ENCODE data around the gene BUD23.
"Not testable (repeated sequence)": the region's sequence is repeated elsewhere in the genome, so short reads cannot be mapped to it uniquely, and the experiment has no call there.

BUD23 gene, protein sequence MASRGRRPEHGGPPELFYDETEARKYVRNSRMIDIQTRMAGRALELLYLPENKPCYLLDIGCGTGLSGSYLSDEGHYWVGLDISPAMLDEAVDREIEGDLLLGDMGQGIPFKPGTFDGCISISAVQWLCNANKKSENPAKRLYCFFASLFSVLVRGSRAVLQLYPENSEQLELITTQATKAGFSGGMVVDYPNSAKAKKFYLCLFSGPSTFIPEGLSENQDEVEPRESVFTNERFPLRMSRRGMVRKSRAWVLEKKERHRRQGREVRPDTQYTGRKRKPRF

DNA sequence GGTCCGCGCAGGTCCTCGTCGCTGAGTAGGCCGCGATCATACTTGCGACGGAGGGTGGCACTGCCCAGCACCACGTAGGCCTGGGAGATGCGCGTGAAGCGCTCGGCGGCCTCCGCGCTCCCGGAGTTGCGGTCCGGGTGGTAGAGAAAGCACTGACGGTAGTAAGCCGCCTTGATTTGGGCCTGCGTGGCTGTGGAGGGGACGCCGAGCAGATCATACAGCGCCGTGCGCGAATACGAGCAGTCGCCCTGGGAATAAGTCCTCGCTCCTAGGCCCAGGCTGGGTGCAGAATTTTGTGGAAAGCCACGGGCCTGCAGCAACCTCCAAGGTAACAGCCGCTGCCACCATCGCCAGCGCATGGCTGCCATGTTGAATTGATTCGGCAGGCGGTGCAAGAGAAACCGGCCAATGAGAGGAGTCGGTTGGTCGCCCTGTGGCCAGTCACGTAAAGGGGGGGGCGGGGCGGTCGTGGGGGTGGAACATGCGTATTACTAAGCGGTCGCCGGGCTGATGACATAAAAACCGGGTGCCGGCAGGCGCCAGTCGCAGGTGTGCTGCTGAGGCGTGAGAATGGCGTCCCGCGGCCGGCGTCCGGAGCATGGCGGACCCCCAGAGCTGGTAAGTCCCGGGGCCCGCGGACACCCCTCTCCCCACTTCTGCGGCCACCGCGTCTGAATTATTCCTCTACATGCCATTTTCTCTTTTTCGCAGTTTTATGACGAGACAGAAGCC, at the start of gene BUD23, which contains the start of gene DNAJC30:
Gene BUD23, plus strand, starts transcription at position 542 of the 732 bp plus-strand sequence. Its CDS starts 29 bp downstream, at position 571.
Gene DNAJC30, minus strand, starts transcription at position 398 of the 732 bp plus-strand sequence. Its CDS starts 30 bp downstream, at position 368.
- peak; percentile 60 for FAIRE-seq

DNA sequence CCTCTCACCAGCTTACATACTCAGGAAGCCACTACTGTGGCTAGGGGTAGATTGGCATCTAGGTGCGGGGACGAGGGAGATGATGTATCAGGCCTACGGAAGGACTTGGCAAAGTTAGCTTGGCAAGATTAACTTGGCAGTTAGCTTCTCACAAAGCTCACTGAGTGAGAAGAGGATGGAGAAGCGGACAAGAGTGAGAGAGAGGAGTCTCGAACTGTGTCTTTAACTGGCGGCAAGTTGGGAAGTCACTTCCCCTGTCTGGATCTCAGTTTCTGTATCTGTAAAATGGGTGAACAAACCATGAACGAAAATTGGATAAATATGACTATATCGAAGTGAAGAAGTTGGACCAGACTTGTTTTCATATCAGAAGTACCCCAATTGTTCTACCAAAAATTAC, 49.6 kb upstream of the BUD23 start:
- no peak for FAIRE-seq

DNA sequence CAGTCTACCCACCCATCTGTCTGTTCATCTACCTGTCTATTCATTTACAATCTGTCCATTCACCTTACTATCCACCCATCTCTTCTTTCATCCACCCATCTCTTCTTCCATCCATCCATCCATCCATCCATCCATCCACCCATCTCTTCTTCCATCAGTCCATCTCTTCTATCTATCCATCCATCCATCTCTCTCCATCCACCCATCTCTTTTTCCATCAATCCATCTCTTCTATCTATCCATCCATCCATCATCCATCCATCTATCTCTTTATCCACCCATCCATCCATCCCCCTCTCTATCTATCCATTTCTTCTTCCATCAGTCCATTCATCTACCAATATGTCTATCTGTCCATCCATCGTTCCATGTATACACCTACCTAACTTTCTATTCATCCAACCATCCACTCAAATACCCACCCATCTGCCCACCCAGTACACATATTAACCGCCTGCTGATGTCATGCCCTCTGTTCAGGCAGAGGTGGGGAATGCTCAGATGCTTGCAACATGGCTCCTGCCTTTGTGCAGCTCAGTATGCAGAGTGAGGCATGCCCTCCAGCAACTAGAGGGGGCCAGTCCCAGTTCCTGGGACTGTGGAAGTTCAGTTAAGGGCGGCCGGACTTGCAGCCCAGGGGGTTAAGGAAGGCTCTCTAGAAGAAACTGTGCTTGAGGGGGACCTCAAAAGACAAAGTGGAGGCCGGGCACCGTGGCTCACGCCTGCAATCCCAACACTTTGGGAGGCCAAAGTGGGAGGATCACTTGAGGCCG, 47.8 kb upstream of the BUD23 start:
- FAIRE-seq = no peak

DNA sequence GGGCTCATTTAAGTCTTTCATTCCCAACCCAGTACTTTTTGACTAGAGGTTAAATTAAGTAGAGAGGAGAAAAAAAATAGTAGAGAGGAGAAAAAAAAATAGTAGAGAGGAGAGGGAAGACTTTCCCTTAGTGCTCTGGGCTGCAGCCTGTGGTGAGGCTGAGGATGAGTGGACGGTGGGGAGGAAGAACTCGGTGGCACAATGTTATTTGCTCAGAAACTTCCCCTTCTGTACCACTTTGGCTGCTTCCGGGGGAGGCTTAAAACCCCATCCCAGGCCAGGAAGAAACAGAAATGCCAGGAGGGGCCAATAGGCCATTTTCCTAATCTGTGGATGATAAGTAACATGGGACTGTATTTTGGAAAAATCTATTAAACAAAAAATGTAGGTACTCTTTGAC, 44.5 kb upstream of the BUD23 start:
- FAIRE-seq = no peak

DNA sequence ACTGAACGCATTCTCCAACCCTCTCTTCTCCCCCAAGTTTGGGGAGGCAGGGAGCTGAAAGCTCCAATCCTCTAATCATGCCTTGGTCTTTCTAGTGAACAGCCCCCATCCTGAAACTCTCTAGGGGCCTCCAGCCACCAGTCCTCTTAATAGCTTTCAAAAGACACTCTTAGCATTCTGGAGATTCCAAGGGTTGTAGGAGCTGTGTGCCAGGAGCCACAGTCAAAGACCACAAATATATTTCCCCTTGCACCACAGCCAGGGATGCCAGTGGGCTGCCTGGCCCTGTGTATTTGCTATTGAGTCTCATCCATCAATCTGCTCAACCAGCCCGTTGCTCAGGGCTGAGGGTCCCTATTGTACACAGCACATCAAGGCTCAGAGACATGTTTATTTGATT, 40.6 kb upstream of the BUD23 start:
- FAIRE-seq = no peak

DNA sequence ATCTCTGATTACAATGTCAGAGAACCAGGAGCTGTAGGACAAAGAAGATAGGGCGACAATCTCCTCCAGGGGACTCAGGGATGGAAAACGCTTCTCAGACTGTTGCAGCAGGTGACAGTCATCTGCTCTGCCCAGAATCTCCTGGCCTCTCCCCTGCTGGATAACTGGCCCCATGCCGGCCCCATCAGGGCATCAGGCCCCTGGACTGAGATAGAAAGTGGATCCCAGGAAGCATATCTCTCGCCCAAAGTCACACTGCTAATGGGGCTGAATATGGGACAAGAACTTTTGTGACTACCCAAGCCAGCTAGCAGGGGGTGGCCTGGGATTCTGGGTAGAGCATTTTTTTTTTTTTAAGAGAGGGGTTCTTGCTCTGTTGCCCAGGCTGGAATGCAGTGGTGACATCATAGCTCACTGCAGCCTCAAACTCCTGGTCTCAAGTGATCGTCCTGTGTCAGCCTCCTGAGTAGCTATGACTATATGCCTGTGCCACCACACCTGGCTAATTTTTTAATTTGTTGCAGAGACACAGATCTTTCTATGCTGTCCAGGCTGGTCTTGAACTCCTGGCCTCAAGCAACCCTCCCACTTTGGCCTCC, 38.6 kb upstream of the BUD23 start:
- no peak for FAIRE-seq

DNA sequence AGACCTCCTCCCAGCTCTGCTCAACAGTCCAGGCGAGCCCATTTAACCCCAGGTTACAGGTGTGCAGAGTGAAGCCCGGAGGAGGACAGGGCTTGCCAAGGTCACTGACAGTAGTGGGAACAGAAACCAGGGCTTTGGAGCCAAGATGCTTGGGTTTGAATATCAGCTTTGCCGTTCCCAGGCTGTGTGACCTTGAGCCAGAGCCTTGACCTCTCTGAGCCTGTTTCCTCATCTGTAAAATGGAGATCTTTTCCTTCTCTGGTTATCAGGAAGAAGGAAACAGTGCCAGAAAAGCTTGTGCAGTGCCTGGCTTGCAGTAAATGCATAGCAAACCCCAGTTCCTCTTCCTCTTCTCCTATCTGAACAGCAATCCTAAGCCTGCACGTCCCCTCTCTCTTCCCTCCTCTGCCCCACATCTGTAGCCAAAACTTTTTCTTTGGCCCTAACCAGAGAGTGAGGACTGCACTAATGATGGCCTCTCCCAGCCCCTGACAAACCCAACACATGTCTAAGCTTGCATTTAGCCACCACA, 37.7 kb upstream of the BUD23 start:
- FAIRE-seq = no peak

DNA sequence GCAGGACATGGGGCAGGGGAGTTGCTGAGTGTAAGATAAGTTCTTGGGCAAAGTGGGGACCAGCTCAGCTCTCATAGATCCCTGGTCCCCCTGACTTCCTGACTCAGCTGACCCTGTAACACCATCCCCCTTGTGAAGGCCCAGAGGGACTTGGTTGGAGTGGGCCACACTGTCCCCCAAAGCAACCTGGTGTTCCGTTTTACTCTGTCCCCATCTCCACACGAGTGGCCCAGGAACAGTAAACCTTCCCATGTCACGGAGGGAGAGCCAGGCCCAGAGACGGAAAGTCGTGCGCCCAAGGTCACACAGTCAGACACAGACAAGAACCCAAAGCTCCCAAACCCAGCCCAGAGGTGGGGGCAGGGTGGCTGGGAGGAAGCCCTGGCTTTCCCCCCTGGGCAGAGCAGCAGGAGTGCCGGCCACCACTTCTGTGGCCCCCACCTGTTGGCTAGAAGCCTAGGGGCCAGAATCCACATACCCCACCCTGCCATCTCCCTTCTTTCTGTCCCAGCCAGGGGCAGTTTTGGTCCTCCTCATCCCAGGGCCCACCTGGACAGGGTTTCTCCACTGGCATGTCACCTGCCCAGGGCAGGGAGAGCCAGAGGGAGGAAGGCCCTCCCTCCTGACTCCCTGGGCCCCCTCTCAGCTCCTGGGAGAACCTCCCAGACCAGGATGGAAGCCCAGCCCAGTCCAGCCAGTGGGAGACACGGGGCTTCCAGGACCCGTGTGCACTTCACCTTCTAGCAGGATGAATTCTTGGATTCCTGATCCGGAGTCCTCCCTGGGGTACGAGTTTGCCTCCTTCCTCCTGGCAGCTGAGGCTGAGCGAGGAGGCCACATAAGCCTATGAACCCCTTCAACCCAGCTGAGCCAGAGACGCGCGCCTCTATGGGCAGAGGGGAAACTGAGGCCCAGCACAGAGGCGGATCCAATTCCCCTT, 36.3 kb upstream of the BUD23 start:
- FAIRE-seq = no peak

DNA sequence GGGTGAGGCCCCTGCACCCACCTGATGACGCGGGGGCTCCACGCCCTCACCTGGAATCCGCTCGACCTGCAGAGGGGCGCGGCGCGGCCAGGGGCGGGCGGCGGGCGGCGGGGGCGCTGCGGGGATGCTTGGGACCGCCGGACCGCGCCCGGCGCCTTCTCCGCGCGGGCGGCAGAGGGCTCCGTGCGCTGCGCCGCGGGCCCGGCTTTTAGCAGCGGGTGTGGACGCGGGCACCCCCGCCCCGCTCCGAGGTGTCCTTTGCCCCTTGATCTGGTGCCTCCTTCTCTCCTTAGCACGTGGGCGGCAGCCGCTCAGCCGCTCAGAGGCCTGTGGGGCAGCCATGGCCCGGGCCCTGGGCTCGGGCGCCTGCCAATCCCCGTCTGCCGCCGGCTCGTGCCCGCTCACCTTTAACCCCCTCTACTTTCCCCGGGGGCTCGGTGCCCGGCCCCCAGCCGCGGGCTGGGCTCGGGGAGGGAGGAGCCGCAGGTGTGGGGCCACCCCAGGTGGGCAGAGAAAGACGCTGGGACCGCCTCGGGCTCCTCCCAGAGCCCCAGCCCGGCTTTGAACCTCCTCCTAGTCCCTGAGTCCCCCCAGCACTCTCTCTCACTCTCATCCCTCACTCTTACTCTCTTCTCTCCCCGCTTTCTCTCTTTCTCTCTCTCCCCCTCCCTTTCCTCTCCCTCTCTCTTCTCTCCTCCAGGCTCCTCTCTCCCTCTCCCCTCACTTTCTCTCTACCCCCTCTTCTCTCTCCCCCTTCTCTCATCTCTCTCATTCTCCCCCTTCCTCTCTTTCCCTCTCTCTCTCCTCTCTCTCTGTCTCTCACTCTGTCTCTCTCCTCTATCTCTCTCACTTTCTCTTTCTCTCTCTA, 35.4 kb upstream of the BUD23 start:
- FAIRE-seq = no peak

DNA sequence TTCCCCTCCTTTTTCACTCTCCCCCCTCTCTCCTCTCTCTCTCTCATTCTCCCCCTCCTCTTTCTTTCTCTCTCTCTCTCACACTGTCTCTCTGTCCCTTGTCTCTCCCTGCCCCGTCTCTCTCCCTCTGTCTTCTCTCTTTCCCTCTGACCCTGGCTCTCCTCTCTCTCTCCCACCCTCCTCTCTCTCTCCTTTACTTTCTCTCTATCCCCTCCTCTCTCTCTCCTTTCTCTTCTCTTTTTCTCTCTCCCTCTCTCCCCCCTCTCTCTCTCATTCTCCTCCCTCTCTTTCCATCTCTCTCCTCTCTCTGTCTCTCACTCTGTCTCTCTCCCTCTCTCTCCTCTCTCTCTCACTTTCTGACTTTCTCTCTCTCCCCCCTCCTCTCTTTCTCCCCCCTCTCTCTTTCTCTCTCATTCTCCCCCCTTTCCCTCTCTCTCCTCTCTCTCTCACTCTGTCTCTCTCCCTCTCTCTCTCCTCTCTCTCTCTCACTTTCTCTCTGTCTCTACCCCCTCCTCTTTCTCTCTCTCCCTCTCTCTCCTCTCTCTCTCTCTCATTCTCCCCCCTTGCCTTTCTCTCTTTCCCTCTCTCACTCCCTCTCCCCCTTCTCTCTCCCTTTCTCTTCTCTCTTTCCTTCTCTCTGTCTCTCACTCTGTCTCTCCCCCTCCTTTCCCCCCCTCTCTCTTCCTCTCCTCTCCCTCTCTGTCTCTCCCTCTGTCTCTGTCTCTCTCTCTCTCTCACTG, 34.6 kb upstream of the BUD23 start:
- FAIRE-seq = no peak

DNA sequence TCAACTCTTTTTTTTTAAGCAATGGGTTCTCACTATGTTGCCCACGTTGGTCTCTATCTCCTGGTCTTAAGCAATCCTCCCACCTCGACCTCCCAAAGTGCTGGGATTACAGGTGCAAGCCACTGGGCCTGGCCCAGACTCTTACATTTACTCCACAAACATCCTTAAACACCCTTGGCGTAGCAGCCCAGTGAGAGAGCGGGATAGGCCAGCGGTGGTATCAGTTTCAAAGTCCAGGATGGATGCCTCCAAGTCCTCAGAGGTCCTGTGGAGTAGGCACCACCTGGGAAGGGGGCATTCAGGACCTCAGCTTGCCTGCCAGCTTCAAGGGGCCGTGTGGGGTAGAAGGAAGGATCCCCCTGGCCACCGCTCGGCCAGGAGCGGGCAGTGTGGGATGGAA, 33.8 kb upstream of the BUD23 start:
- no peak for FAIRE-seq

DNA sequence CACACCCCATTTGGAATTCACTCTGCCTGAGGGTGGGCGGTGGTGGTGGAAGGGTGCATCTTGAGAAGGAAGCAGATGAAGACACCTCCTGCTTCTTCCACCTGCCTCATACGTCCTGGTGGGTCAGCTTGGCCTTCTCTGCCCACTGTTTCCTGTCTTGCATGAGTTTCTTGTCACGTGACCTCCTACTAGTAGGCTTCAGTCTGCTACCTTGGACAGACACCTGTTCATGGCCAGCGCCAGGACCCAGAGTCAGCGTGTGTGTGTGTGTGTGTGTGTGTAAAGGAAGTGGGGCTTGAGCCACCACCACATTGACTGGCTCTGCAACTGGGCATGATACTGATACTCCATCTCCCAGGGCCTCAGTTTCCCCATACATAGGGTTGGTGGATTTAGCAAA, 32.9 kb upstream of the BUD23 start:
- FAIRE-seq = no peak

DNA sequence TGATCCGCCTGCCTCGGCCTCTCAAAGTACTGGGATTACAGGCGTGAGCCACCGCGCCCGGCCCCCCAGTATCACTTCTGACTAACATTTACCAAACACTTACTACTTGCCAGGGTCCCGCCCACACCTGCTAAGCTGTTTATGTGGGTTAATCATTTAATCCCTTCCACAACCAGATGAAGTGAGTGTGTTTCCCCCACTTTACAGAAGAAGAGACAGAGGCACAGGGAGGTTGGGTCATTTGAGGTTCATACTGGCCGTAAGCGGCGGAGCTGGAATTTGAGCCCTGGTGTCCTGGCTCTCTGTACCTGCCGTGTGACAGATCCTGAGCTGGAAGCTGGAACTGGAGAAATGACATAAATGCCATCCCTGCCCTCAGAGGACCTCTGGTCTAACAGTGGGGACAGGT, 30.9 kb upstream of the BUD23 start:
- no peak for FAIRE-seq

DNA sequence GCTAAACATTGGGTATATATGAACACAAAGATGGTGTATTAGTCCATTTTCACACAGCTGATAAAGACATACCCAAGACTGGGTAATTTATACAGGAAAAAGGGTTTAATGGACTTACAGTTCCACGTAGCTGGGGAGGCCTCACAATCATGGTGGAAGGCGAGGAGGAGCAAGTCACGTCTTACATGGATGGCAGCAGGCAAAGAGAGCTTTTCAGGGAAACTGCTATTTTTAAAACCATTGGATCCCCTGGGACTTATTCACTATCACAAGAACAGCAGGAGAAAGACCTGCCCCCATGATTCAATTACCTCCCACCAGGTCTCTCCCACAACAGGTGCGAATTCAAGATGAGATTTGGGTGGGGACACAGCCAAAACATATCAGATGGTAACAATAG, 28.1 kb upstream of the BUD23 start:
- not testable (repeated sequence) for FAIRE-seq

DNA sequence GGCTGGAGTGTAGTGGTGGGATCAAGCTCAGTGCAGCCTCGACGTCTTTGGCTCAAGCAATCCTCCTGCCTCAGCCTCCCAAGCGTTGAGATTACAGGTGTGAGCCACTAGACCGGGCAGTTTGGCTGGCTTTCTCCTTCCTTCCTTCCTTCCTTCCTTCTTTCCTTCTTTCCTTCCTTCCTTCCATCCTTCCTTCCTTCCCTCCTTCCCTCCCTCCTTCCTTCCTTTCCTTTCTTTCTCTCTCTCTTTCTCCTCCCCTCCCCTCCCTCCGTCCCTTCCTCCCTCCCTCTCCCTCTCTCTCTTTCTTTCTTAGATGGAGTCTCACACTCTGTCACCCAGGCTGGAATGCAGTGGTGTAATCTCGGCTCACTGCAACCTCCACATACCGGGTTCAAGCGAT, 23.4 kb upstream of the BUD23 start:
- no peak for FAIRE-seq

DNA sequence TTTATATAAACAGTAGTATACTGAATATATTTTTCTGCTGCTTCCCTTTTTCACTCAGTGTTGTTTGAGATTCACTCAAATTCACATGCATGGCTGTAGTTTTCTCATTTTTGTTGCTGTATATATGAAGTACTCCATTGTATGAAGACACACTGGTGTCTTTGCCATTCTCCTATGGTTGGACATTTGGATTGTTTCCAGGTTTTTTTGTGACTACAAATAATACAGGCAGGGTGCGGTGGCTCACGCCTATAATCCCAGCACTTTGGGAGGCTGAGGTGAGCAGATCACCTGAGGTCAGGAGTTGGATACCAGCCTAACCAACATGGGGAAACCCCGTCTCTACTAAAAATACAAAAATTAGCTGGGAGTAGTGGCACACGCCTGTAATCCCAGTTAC, 22.8 kb upstream of the BUD23 start:
- FAIRE-seq = not testable (repeated sequence)

DNA sequence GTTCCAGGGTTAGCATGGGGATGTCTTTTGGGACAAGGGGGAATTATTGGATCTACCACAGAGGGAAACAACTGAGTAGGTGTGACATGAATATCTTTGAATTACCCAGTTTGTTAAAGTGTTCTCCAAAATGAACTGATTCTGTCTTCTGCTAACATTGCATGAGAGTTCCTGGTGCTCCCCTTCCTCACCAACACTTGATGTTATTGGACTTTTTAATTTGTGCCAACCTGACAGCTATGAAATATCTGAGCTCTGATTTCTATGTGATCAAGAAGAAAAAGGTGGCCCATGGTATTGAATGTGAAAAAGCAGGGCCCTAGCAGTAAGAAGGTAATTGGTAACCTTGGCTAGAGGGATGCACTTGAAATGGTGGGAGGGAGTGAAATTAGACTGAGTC, 20.4 kb upstream of the BUD23 start:
- no peak for FAIRE-seq

DNA sequence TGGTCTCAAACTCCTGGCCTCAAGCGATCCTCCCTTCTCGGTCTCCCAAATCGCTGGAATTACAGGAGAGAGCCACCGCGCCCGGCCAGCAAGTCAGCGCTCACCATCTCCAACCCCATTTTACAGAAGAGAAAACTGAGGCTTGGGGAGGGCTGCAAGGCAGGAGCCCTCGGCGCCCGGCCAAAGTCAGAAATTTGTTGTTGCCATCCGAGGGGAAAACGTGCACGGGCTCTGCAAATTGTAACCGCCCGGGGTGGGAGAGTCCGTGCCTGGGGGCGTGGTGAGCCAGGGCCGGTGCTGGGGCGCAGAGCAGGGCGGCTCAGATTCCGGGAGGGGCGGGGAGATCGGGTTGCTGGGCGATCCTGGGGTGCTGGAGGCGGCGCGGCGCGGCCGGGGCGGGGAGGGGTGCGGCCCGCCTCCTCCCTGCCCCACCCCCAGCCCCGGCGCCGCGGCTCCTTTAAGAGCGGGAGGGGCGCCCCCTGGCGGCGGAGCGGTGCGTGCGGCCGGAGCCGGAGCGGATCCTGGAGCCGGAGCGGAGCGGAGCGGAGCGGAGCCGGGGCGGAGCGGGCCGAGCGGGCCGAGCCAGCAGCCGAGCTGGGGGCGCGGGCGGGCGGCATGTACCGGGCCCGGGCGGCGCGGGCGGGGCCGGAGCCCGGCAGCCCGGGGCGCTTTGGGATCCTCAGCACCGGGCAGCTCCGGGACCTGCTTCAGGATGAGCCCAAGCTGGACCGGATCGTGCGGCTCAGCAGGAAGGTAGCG, 15.9 kb upstream of the BUD23 start, which contains the start of gene VPS37D:
Gene VPS37D, plus strand, starts transcription at position 488 of the 759 bp plus-strand sequence. Its CDS starts 128 bp downstream, at position 616.
- no peak for FAIRE-seq
